HepG2 (cell line): Measurements from ENCODE around the gene SELENOV. TPM values are rescaled to one million over a fixed set of nuclear protein-coding genes. Genes with fewer than 3 reads are reported as not detected.

Experiments used
- ATAC-seq: fragments of 200-7000 bp; cut with Tn5 transposase; 3 replicates; pipeline ENCODE4 v1.9.1; 2020; ENCODE audit warnings: mild to moderate bottlenecking, moderate library complexity
- BruUV-seq: library from RNA; stranded (reverse); fragments of 400-500 nt; replicated peaks from 2 replicates; lab custom pipeline; 2021; lab: Mats Ljungman, UMichigan
- CTCF ChIA-PET: fragments of 300-600 bp; formaldehyde crosslinking; extraction: SDS; loops from one replicate; lab custom pipeline; 2021; ENCODE audit warnings: low total read pairs, inconsistent platforms, low intra/inter-chr PET ratio; lab: Yijun Ruan, JAX
- POLR2A ChIA-PET: fragments of 350-600 bp; sonication (Branson Sonifier 250); formaldehyde crosslinking; loops from one replicate; lab custom pipeline; 2020; ENCODE audit warnings: antibody characterized with exemption, inconsistent platforms; lab: Yijun Ruan, JAX
- DNase-seq: peaks from one replicate; pipeline ENCODE4 v3.0.0-alpha.2; 2015; ENCODE audit warnings: low spot score
- FAIRE-seq: peaks from 3 replicates; lab custom pipeline; 2011; peaks lifted over from hg19 to GRCh38; lab: Jason Lieb, UNC
- H2AFZ ChIP-seq: one replicate; pipeline ENCODE4 v1.6.1; 2011; ENCODE audit warnings: low read length, inconsistent platforms
- H3K27ac ChIP-seq: fragments of 300-600 bp; 3 replicates; pipeline ENCODE4 v1.8.0; 2011; ENCODE audit warnings: mixed run types, mild to moderate bottlenecking, mixed read lengths, low read length, inconsistent platforms; ENCODE audit not compliant: insufficient read depth; ENCODE audit errors: extremely low read length
- H3K27me3 ChIP-seq, 2 experiments: fragments of 200-600 bp in 1 of 2; 2 replicates in 1 of 2; 3 replicates in 1 of 2; pipeline versions ENCODE4 v1.6.0 to v1.8.0; 2011; ENCODE audit warnings: low read length in 2 of 2, mild to moderate bottlenecking in 2 of 2, moderate library complexity in 2 of 2, inconsistent platforms in 1 of 2; ENCODE audit not compliant: insufficient read depth in 2 of 2, control insufficient read depth in 1 of 2
- H3K36me3 ChIP-seq, 2 experiments: fragments of 200-600 bp in 1 of 2; replicated peaks in 1 of 2; 2 replicates in 1 of 2; 3 replicates in 1 of 2; pipeline versions ENCODE4 v1.5.1 to v1.8.0; 2011; ENCODE audit warnings: low read length in 2 of 2, inconsistent platforms in 1 of 2; ENCODE audit not compliant: insufficient read depth in 2 of 2, control insufficient read depth in 1 of 2
- H3K4me1 ChIP-seq: 2 replicates; pipeline ENCODE4 v1.5.1; 2012; ENCODE audit warnings: low read length, inconsistent platforms; ENCODE audit not compliant: insufficient read depth
- H3K4me2 ChIP-seq: 2 replicates; pipeline ENCODE4 v1.6.0; 2011; ENCODE audit warnings: low read depth, low read length, inconsistent platforms
- H3K4me3 ChIP-seq, 3 experiments: fragments of 200-600 bp in 1 of 3; sonication (generic), shearing (Covaris generic) in 1 of 3; replicated peaks in 1 of 3; 2 replicates each; pipeline ENCODE4 v1.5.1; 2011 to 2016; ENCODE audit warnings: low read length in 3 of 3, inconsistent platforms in 2 of 3, low read depth in 2 of 3, mild to moderate bottlenecking in 2 of 3, control low read depth in 1 of 3, mixed read lengths in 1 of 3; ENCODE audit not compliant: insufficient read depth in 1 of 3
- H3K79me2 ChIP-seq: one replicate; pipeline ENCODE4 v1.6.1; 2011; ENCODE audit warnings: low read length, inconsistent platforms; ENCODE audit not compliant: insufficient read depth
- H3K9ac ChIP-seq: 2 replicates; pipeline ENCODE4 v1.6.0; 2011; ENCODE audit warnings: mild to moderate bottlenecking, low read depth, low read length, inconsistent platforms; ENCODE audit not compliant: insufficient read depth
- H3K9me3 ChIP-seq: 2 replicates; pipeline ENCODE4 v1.5.1; 2012; ENCODE audit warnings: mild to moderate bottlenecking, low read length
- H4K20me1 ChIP-seq: 2 replicates; pipeline ENCODE4 v1.6.0; 2011; ENCODE audit warnings: inconsistent platforms, mild to moderate bottlenecking, low read length, moderate library complexity; ENCODE audit not compliant: insufficient read depth
- CREM ChIP-seq, 2 experiments: sonication (generic) in 1 of 2; formaldehyde crosslinking in 1 of 2; IDR thresholded peaks; 2 replicates each; pipeline versions ENCODE4 v1.4.0 to v1.6.1; 2016 to 2020; ENCODE audit warnings: antibody characterized with exemption in 1 of 2, mild to moderate bottlenecking in 1 of 2, missing genetic modification reagents in 1 of 2
- KMT2A ChIP-seq: sonication (generic); formaldehyde crosslinking; IDR thresholded peaks from 2 replicates; pipeline ENCODE4 v1.4.0; 2020; ENCODE audit warnings: missing genetic modification reagents
- RELA ChIP-seq: sonication (generic); formaldehyde crosslinking; IDR thresholded peaks from 2 replicates; pipeline ENCODE4 v1.4.0; 2020; ENCODE audit warnings: missing genetic modification reagents
- ZMYM3 ChIP-seq: sonication (generic); formaldehyde crosslinking; IDR thresholded peaks from 2 replicates; pipeline ENCODE4 v1.5.1; 2020; ENCODE audit warnings: mild to moderate bottlenecking, missing genetic modification reagents
- ZNF33A ChIP-seq: sonication (generic); formaldehyde crosslinking; IDR thresholded peaks from 2 replicates; pipeline ENCODE4 v1.5.1; 2020; ENCODE audit warnings: missing genetic modification reagents, mild to moderate bottlenecking, moderate library complexity, borderline replicate concordance
- ZNF460 ChIP-seq: sonication (generic); formaldehyde crosslinking; IDR thresholded peaks from 2 replicates; pipeline ENCODE4 v1.5.1; 2020; ENCODE audit warnings: missing genetic modification reagents, mild to moderate bottlenecking, borderline replicate concordance
- ZNF567 ChIP-seq: sonication (generic); formaldehyde crosslinking; IDR thresholded peaks from 2 replicates; pipeline ENCODE4 v1.8.1; 2023; ENCODE audit warnings: mild to moderate bottlenecking, missing genetic modification reagents, borderline replicate concordance
- ZNF674 ChIP-seq: sonication (generic); formaldehyde crosslinking; IDR thresholded peaks from 2 replicates; pipeline ENCODE4 v1.5.0; 2020; ENCODE audit warnings: low read depth, mild to moderate bottlenecking, missing genetic modification reagents
- WGBS: methylation state at CpG from one replicate; pipeline ENCODE4 v1.1.6; 2017; ENCODE audit warnings: low lambda C conversion rate; 5-methylcytosine and 5-hydroxymethylcytosine counted together
- in situ Hi-C: cut with HindIII; loops from 2 replicates; pipeline ENCODE4 v1.10.0; 2017; ENCODE audit warnings: low pct_unique_long_range_greater_than_20kb; ENCODE audit not compliant: extremely low pct_ligation_motif_present
- intact Hi-C: fragments of 100-400 bp; cut with micrococcal nuclease; formaldehyde crosslinking; loops from one replicate; pipeline ENCODE4 v1.10.0; 2022; ENCODE audit not compliant: unreplicated experiment
- polyA plus RNA-seq, 8 experiments: library from polyadenylated mRNA; depleted of rRNA in 3 of 8; stranded (reverse) in 7 of 8; unstranded in 1 of 8; fragments of >200 nt; fragmentation: Illumina TruSeq in 4 of 8; extraction: Trizol in 4 of 8; gene quantifications; 2 replicates each; pipeline versions ENCODE4 v1.2.1 to v1.2.3, GENCODE V29; 2011 to 2016; ENCODE audit warnings: low read depth in 4 of 8, missing spikeins in 1 of 8, mixed read lengths in 1 of 8; ENCODE audit not compliant: insufficient read depth in 1 of 8
- total RNA-seq, 5 experiments: library from RNA; depleted of rRNA; stranded (reverse); fragments of >200 nt; fragmentation: Illumina TruSeq; extraction: Trizol; gene quantifications; 2 replicates each; pipeline ENCODE4 v1.2.3, GENCODE V29; 2016; ENCODE audit warnings: low read depth in 1 of 5

The SELENOV gene
- total and polyA plus RNA-seq, 2 of the 13 experiments (the other 11 are each of a cell fraction or from before 2014, with no cell fraction given), result not detected

- WGBS, result 39% methylated on average over 6 of the region's 6 CpGs
- peak overlapping the region; percentile 86 for H3K4me2 ChIP-seq
- peaks cover 1 to 36% of the 10 kb centered on the region in 2 experiments; a peak in 4 of 5 replicates for H3K27me3 ChIP-seq
- TF ChIP-seq ZNF567, result no peak
- 0 out of 2 replicates have a peak, but pooled peaks have one; percentile 67 for TF ChIP-seq ZNF460
- TF ChIP-seq ZNF674 (CRISPR knock-in tag), result no peak
- POLR2A ChIA-PET, result no interaction called here
- H3K4me1 ChIP-seq, result peaks cover 26% of the 10 kb centered on the region
- intact Hi-C loops (no loop called here), in situ Hi-C loops (no loop called here)
- FAIRE-seq (no peak), ATAC-seq (no peak), DNase-seq (no peak)
- H3K4me3 ChIP-seq, result peak overlapping the region in 2 of 3 experiments; percentile 66 to 83; a peak in 2 of 6 replicates
- no TSS peak for BruUV-seq
- no peak overlapping the region for H2AFZ ChIP-seq
- no peak overlapping the region for H3K9ac ChIP-seq
- H3K79me2 ChIP-seq, result no peaks in the 10 kb centered on the region
- no peaks in the 10 kb centered on the region for H3K9me3 ChIP-seq
- CTCF ChIA-PET, result no interaction called here
- H3K36me3 ChIP-seq, result no peaks in the 10 kb centered on the region
- no peak overlapping the region for H3K27ac ChIP-seq
- no peaks in the 10 kb centered on the region for H4K20me1 ChIP-seq
Observed at GRCh38 chr19:39516270-39516669, 1.3 kb downstream of the SELENOV start.

GRCh38 chr19:39517432-39517831 is 2.5 kb downstream of the SELENOV start:
- no peaks in the 10 kb centered on the region for H3K79me2 ChIP-seq
- H3K9me3 ChIP-seq, result no peaks in the 10 kb centered on the region
- H3K36me3 ChIP-seq, result no peaks in the 10 kb centered on the region
- no peak for TF ChIP-seq RELA (CRISPR knock-in tag)
- no peak for TF ChIP-seq KMT2A (CRISPR knock-in tag)
- TF ChIP-seq ZNF33A (CRISPR knock-in tag), result no peak
- no peak for TF ChIP-seq CREM (IDR thresholded peaks at IDR 0.05)
- no peak for TF ChIP-seq CREM (CRISPR knock-in tag; IDR thresholded peaks at IDR 0.05)
- TF ChIP-seq ZMYM3 (CRISPR knock-in tag), result peak; percentile 53; the same call in 1 of the 2 replicates
- in situ Hi-C loops (no loop called here), intact Hi-C loops (no loop called here)
- FAIRE-seq (no peak), DNase-seq (no peak), ATAC-seq (no peak)
- 59% methylated on average over 3 of the region's 3 CpGs for WGBS
- H3K4me1 ChIP-seq, result peaks cover 32% of the 10 kb centered on the region
- no peak overlapping the region for H3K27ac ChIP-seq
- no peaks in the 10 kb centered on the region for H4K20me1 ChIP-seq
- peaks cover 1 to 36% of the 10 kb centered on the region in 2 experiments; a peak in 4 of 5 replicates for H3K27me3 ChIP-seq
- POLR2A ChIA-PET, result interaction anchor here (0.7 kb wide), 2 partner anchors 94 to 535 kb away, joined by 3 to 5 read pairs; no protein-coding TSS in a partner anchor
- CTCF ChIA-PET, result no interaction called here
- H2AFZ ChIP-seq, result no peak overlapping the region
- H3K4me2 ChIP-seq, result no peak overlapping the region
- no TSS peak for BruUV-seq
- no peak overlapping the region for H3K9ac ChIP-seq
- no peak overlapping the region for H3K4me3 ChIP-seq
